CD4-positive, alpha-beta T cell treated with Interleukin-6 at 100 ng/mL for 8 hours (primary cell): ENCODE measurements around the gene SGTA.
"Not testable (repeated sequence)": the region's sequence is repeated elsewhere in the genome, so short reads cannot be mapped to it uniquely, and the experiment has no call there.

Experiments
- DNase-seq: peaks from one replicate; pipeline ENCODE4 v3.0.0-alpha.2; 2020; ENCODE audit warnings: mixed read lengths, low spot score

SGTA gene

GRCh38 chr19:2793126-2793525 is 10.1 kb upstream of the SGTA start:
- DNase-seq: no peak

- not testable (repeated sequence) for DNase-seq
Measured at GRCh38 chr19:2792666-2793065, 9.6 kb upstream of the SGTA start.

- DNase-seq: no peak
Measured at GRCh38 chr19:2791876-2792275, 8.8 kb upstream of the SGTA start.

GRCh38 chr19:2791440-2791839 is 8.4 kb upstream of the SGTA start:
- DNase-seq: no peak

- DNase-seq: no peak
Measured at GRCh38 chr19:2790557-2791271, 7.6 kb upstream of the SGTA start.

GRCh38 chr19:2790194-2790556 is 7.1 kb upstream of the SGTA start:
- no peak for DNase-seq

GRCh38 chr19:2788237-2788636 is 5.2 kb upstream of the SGTA start:
- DNase-seq: no peak

- DNase-seq: no peak
Measured at GRCh38 chr19:2787115-2787514, 4.0 kb upstream of the SGTA start.

- DNase-seq: peak; percentile 98
Measured at GRCh38 chr19:2785244-2785997, 2.3 kb upstream of the SGTA start, which contains the start of gene THOP1. Gene THOP1 (plus strand): TSS chr19:2785503. CDS start chr19:2785663, 160 bp downstream.

GRCh38 chr19:2783781-2784145 is 690 bp upstream of the SGTA start:
- DNase-seq: no peak

- no peak for DNase-seq
Measured at GRCh38 chr19:2782329-2782935, 641 bp downstream of the SGTA start.

GRCh38 chr19:2780284-2780683 is 2.8 kb downstream of the SGTA start:
- DNase-seq: no peak

- no peak for DNase-seq
Measured at GRCh38 chr19:2779121-2779740, 3.8 kb downstream of the SGTA start.

GRCh38 chr19:2777952-2778683 is 5.0 kb downstream of the SGTA start:
- DNase-seq: no peak

GRCh38 chr19:2775556-2776430 is 7.3 kb downstream of the SGTA start:
- DNase-seq: peak; percentile 54

- no peak for DNase-seq
Measured at GRCh38 chr19:2774953-2775555, 8.0 kb downstream of the SGTA start.

GRCh38 chr19:2774083-2774679 is 8.9 kb downstream of the SGTA start:
- no peak for DNase-seq

- no peak for DNase-seq
Measured at GRCh38 chr19:2771786-2772674, 11.0 kb downstream of the SGTA start.
